AG10803 (cell line): ENCODE data around the gene AOC2.
"Not testable (repeated sequence)": the region's sequence is repeated elsewhere in the genome, so short reads cannot be mapped to it uniquely, and the experiment has no call there.

Experiments used
- DNase-seq: peaks from one replicate; pipeline ENCODE4 v3.0.0; 2010; ENCODE audit warnings: low read depth
- H3K4me3 ChIP-seq: 2 replicates; pipeline ENCODE4 v1.5.1; 2011; ENCODE audit warnings: mild to moderate bottlenecking, low read length, control low read depth
- TF ChIP-seq, protein P1 (sequence below): conservative IDR thresholded peaks from 2 replicates; pipeline ENCODE4 v1.5.1; 2011; ENCODE audit warnings: mild to moderate bottlenecking, low read length, control low read depth, inconsistent platforms

The AOC2 gene

DNA sequence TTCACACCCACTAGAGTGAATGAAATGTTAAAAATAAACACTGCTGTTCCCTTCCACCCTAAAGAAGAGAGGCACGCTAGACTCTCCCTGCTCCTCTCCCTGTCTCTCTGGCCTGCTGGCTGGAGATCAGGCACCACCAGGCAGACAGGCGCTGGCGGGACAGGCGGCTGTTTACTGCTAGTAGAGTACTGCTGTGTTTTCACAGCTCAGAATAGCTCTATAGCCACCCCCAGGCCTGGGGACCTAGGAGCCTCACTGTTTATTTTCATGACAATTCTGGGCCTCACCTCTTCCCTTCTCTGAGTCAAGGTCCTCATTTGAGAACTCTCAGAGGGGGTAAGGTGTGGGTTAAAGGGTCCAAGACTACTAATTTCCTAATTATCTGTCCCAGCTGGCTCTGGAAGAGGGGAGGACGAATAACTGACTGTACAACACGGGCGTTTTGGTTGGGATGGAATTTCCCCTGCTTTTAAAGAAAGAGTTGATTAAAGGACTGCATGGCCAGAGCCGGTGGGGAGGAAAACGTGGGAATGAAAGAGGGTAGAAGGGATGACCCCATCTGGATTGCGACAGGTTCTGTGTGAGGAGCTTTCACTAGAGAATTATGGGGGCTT, 47.3 kb downstream of the AOC2 start:
- H3K4me3 ChIP-seq = no peak overlapping the region
- TF ChIP-seq, protein P1, sequence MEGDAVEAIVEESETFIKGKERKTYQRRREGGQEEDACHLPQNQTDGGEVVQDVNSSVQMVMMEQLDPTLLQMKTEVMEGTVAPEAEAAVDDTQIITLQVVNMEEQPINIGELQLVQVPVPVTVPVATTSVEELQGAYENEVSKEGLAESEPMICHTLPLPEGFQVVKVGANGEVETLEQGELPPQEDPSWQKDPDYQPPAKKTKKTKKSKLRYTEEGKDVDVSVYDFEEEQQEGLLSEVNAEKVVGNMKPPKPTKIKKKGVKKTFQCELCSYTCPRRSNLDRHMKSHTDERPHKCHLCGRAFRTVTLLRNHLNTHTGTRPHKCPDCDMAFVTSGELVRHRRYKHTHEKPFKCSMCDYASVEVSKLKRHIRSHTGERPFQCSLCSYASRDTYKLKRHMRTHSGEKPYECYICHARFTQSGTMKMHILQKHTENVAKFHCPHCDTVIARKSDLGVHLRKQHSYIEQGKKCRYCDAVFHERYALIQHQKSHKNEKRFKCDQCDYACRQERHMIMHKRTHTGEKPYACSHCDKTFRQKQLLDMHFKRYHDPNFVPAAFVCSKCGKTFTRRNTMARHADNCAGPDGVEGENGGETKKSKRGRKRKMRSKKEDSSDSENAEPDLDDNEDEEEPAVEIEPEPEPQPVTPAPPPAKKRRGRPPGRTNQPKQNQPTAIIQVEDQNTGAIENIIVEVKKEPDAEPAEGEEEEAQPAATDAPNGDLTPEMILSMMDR = no peak
- peak; percentile 28 for DNase-seq

DNA sequence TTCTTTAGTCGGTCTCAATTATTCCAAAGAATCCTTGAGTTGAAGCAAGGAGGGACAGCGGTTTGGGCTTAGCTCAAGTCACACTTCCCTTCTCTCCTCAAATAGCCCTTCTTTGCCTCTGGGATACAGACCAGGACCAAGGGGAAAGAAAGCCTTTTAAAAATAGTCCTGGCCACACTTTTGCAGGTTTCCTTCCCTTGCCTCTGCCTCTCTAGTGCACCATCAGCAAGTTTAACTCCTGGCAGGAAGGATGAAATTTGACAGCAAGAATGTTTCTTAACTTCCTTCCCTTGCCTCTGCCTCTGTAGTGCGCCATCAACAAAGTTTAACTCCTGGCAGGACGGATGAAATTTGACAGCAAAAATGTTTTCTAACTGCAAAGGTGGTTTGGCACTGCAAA, 49.0 kb downstream of the AOC2 start:
- no peak overlapping the region for H3K4me3 ChIP-seq
- TF ChIP-seq, protein P1 = no peak
- no peak for DNase-seq

DNA sequence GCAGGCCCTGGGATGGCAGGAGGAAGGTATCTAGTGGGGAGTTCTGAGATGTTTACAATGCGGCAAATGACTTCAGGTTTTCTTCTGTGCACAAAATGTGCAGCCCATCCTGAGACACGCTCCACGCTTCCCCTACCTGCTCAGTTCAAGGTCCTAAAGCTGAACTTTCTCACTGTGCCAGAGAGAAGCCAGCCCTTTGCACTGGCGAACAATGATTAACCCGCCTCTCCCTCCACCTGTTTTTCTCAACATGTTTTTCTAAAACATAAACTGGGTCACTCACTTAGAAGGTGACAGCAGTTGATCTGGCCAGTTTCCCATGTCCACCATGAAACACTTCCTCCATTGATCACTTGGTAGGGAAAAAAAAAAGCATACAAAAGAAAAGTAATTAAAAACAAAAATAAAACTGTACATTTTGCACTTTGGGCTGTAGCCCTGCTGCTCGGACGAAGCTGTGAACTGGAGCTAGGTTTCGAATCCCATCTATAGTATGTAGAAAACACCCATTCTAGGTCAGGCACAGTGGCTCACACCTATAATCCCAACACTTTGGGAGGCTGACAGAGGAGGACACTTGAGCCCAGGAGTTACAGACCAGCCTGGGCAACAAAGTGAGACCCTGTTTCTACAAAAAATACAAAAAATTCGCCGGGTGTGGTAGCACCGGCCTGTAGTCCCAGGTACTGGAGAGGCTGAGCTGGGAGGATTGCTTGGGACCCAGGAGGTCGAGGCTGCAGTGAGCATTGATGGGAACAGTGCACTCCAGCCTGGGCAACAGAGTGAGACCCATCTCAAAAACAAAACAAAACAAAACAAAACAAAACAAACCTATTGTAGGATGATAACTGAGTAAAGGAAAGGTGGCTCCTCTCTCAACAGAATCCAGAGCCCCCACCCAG, 50.2 kb downstream of the AOC2 start:
- DNase-seq = no peak
- H3K4me3 ChIP-seq = no peak overlapping the region
- TF ChIP-seq, protein P1 = no peak

DNA sequence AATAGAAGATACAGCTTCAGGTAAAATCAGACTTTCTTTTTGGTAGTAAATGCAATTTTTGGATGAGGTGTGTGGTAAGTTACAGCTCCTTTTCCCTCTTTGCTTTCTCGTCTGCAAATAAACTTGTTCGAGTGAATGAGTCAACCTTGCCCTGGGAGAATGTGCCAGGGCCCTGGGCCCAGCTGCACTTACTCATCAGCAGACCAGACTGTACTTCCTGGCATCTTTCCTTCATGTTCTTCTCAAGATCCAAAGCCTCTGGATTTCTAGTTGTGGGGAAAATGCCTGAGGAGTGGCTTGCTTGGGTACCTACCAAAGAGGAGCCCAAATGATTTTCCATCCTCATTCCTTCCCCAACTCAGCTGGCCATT, 50.8 kb downstream of the AOC2 start:
- DNase-seq = peak; percentile 91
- no peak overlapping the region for H3K4me3 ChIP-seq
- TF ChIP-seq, protein P1 = no peak

DNA sequence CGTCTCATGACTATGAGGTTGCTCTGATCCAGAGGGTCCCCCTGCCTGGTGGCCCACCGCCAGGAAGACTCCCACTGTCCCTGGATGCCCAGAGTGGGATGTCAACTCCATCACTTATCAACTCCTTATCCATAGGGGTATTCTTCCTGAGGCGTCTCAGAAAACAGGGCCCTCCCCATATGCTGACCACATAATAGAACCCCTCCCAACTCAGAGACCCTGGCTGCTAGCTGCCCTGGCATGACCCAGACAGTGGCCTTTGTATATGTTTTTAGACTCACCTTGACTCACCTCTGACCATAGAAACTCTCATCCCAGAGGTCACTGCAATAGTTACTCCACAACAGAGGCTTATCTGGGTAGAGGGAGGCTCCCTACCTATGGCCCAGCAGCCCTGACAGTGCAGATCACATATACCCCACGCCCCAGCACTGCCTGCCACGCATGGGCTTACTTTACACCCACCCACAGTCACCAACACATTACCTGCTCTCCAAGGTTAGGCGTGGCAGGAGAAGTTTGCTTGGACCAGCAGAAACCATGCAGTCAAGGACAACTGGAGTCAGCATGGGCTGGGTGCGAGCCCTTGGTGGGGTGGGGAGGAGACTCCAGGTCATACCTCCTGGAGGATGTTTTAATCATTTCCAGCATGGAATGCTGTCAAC, 53.9 kb downstream of the AOC2 start:
- TF ChIP-seq, protein P1 = no peak
- no peak for DNase-seq
- no peak overlapping the region for H3K4me3 ChIP-seq

DNA sequence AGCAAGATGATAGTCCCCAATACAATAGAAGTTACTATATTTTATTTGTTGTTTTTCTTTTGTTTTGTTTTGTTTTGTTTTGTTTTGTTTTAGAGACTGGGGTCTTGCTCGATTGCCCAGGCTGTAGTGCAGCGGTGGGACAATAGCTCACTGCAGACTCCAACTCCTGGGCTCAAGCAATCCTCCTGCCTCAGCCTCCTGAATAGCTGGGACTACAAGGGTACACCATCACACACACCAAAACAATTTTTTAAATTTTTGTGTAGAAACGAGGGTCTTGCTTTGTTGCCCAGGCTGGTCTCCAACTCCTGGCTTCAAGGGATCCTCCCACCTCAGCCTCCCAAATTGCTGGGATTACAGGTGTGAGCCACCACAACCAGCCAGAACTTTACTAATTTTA, 55.6 kb downstream of the AOC2 start:
- not testable (repeated sequence) for DNase-seq, H3K4me3 ChIP-seq
